HEK293T (cell line): Measurements from ENCODE around the gene CYP4F22.

Experiments
- ARNT ChIP-seq: fragments of 450-650 bp; IDR thresholded peaks from 2 replicates; pipeline ENCODE4 v1.6.1; 2017; ENCODE audit warnings: mild to moderate bottlenecking
- BHLHE40 ChIP-seq: fragments of 450-650 bp; IDR thresholded peaks from 2 replicates; pipeline ENCODE4 v1.6.1; 2016; ENCODE audit warnings: mild to moderate bottlenecking, moderate library complexity, borderline replicate concordance
- ELF4 ChIP-seq: fragments of 450-650 bp; IDR thresholded peaks from 2 replicates; pipeline ENCODE4 v1.6.1; 2017; ENCODE audit warnings: antibody characterized with exemption
- FOXM1 ChIP-seq: fragments of 450-650 bp; IDR thresholded peaks from 2 replicates; pipeline ENCODE4 v1.6.1; 2017; ENCODE audit warnings: mild to moderate bottlenecking, borderline replicate concordance
- HDGF ChIP-seq: fragments of 450-650 bp; IDR thresholded peaks from 2 replicates; pipeline ENCODE4 v1.6.1; 2017; ENCODE audit warnings: antibody characterized with exemption, borderline replicate concordance
- LEF1 ChIP-seq: fragments of 450-650 bp; IDR thresholded peaks from 2 replicates; pipeline ENCODE4 v1.6.1; 2017; ENCODE audit warnings: mild to moderate bottlenecking, borderline replicate concordance
- NFRKB ChIP-seq: fragments of 450-650 bp; IDR thresholded peaks from 2 replicates; pipeline ENCODE4 v1.6.1; 2016; ENCODE audit warnings: mild to moderate bottlenecking, moderate library complexity
- SP1 ChIP-seq: fragments of 450-650 bp; IDR thresholded peaks from 2 replicates; pipeline ENCODE4 v1.6.1; 2017
- SUZ12 ChIP-seq: fragments of 450-650 bp; IDR thresholded peaks from 2 replicates; pipeline ENCODE4 v1.6.1; 2016; ENCODE audit warnings: mild to moderate bottlenecking
- TARDBP ChIP-seq: fragments of 450-650 bp; IDR thresholded peaks from 2 replicates; pipeline ENCODE4 v1.6.1; 2016
- ZNF384 ChIP-seq: fragments of 450-650 bp; IDR thresholded peaks from 2 replicates; pipeline ENCODE4 v1.6.1; 2016

- TF ChIP-seq LEF1 = no peak
- TF ChIP-seq SUZ12 = no peak
- no peak for TF ChIP-seq TARDBP
- no peak for TF ChIP-seq FOXM1
- TF ChIP-seq NFRKB = no peak
- TF ChIP-seq SP1 = no peak
- no peak for TF ChIP-seq ELF4
- no peak for TF ChIP-seq ARNT
- no peak for TF ChIP-seq BHLHE40
- no peak for TF ChIP-seq ZNF384
- no peak for TF ChIP-seq HDGF
These were observed 36.7 kb upstream of the CYP4F22 start for GRCh38 chr19:15471639-15472101.
